CD1c-positive myeloid dendritic cell (primary cell): ENCODE measurements around the gene ZNF618.

Experiments used
- DNase-seq: peaks from one replicate; pipeline ENCODE4 v3.0.0-alpha.2; 2016; ENCODE audit errors: extremely low spot score

Gene ZNF618

DNA sequence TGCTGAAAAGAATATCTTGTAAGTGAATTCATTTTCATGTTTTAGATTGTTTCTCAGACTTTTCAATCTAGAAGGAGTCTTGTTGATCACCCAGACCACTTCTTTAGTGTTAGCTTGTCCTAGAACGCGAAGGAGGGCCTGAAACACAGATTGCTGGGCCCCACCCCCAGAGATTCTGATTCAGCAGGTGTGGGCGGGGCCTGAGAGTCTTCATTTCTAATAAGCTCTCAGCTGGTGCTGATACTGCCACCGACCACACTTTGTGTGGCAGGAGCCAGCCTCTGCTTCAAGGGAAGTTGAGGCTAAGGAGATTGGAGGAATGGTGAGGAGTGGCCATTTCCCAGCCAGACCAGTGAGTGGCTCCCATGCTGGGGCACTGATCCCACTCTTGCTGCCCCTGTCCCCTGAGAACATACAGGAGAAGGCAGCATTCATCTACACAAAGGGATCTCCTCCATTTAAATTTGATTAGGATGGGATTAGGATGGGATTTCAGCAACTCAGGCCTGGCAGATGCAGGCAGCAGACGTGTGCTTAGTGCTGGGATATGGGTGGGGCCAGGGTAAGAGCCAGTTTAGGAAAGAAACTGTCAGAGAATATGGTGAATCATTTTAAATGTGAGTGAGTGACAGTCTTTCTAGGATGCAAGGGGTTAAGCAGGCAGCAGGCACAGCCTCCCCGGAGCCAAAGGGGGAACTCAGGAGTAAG, 35.9 kb downstream of the ZNF618 start:
- DNase-seq = no peak

DNA sequence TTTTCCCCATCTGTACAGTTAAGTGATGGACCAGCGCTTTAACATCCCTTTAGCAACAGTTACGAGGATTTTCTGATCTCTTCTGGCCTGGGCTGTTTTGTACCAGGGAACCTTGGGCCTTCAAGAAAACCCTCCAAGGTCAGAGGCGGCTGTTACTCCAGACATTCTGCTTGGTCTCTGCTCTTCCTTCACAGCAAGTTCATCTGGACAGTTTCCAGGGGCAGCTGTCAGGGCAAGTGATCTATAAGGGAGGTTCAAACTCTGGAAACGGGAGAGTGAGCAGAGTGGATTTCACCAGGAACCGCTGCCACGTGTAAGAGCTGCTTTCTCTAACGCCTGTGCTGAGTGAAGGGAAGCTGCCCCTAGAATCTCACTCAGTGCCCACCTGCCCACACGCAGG, 36.7 kb downstream of the ZNF618 start:
- DNase-seq = no peak

DNA sequence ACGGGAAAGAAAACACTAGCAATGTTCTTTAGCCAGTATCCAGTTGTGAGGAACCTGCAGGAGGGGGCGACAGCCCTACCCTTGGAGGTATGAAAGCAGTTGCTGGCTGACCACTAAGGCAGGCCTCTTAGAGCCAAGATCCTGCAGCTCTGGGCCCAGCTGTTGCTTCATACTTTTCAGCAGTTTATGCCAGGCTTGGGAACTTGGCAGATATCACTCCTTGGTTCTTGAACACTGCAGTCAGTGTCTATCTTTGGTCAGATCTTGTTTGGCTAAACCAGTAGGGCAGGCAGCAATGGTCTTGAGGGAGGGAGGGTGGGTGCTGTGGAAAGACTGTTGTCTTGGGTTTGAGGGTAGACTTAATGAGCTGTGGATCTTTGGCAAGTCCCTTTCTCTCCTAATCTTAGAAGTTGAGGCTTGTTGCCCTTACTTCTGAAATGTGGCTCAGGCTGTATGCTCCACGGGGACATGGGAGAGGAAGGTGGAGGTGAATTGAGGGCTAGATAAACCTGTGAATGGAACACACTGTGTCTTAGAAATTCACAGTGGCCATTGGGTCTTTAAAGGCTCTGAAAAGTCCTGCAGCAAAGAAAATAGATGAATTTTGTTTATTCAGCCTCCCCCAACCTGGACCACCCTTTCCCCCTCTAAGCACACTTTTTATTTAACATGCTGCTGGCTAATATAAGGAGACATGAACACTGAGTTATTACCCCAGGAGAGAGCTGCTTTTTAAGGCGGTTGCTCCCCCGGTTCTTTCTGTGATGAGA, 37.5 kb downstream of the ZNF618 start:
- no peak for DNase-seq

DNA sequence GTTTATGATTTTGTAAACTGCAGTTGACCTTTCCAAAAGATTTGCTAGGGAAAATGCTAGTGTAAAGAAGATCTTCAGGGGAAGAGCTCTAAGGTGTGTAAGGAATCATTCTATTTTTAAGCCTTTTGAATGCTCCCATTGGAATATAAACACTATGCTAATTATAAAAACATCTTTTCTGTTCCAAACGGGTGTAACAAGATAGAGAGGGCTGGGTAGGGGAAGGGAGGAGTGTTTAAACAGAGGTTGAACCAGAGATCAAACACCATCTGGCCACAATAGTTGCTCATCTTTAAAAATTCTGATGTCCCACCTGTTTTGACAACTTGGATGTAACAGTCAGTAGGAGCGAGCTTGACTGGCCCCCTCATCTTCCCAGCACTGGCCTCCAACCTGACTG, 38.4 kb downstream of the ZNF618 start:
- DNase-seq = no peak

DNA sequence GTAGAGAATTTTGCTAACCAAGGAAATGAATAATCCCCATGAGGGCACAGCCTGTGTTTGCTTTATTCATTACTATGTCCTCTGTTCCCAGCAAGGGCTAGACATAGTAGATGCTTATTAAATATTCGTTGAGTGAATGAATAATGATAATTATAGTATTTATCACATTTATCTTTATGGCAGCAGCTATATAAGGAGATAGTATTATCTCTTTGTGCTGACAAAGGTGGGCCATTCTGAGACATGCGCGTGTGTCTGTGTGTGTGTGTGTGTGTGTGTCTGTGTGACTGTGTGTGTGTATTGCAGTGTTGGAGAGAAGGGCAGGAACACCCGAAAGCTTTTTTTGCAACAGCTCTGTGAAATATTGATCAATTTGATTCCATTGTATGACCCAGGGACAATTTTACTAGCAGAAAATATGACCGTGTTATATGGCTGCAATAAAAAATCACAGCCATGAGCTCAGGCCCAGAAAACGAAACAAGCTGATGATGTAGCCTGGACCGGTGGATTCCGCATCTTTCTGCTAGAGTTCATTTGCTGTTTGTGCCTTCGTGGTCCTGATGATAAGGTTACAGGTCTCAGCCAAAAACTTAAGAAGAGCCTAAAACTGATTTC, 39.8 kb downstream of the ZNF618 start:
- DNase-seq = no peak

DNA sequence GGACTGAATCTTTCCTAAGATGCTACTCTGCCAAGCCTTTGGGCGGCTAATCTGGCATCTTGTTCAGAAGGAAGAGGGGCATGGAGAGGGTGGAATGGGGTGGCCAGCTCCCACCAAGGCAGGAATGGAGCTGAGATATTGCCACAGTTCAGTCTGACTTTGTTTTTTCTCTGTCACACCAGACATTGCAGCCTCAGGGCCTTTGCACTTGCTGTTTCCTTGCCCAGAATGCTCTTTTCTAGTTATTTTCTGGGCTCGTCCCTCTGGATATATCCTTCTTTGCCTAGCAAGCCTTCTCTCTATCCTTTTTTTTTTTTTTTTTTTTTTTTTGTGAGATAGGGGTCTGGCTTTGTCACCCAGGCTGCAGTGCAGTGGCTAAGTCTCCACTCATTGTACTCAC, 40.8 kb downstream of the ZNF618 start:
- no peak for DNase-seq

DNA sequence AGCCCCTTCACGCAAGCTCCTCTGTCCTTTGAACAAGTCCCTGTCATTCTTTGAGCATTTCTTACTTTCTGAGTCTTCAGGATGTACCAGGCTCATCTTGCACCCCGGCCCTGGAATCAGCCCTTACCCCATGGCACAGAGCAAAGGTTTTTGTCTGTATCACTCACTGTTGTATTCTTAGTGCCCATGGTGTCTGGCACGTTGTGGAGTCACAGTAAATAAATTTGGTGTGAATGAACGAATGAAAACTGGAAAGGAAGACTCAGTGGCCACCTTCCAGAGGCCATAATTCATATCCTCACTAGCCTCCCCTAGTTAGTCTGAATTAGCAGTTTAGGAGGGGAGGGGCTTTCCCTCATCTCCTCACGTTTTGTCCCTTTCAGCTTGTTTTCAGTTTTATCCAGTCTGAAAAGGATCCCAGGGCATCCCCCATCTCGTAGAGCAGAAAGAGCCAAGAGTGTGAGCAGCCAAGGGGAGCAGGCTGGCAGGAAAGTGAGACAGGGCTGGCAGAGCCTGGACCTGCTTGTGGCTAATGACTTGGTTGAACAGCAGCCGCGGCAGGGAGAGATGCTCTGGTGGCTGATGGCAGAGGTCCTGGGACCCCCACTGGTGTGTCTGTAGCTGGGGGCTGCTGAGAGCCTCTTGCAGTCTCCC, 42.7 kb downstream of the ZNF618 start:
- DNase-seq = no peak

DNA sequence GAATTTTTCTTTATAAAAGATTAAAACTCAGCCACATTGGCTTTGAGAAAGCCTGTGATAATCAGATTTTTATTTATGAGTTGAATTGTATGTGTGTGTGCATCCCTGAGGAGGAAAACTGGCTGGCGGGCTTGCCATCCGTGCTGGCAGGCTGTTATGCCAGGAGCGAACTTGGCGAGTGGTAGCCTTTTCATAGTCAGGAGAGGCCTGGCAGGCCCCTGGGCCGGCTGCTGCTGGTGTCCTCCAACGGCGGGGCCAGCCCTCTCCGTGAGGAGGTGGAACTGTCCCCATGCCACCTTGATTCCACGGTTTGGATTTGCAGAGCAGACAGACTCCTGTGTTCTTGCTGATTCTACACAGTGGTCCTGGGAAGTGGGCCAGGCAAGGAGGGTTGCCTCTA, 43.3 kb downstream of the ZNF618 start:
- DNase-seq = no peak

DNA sequence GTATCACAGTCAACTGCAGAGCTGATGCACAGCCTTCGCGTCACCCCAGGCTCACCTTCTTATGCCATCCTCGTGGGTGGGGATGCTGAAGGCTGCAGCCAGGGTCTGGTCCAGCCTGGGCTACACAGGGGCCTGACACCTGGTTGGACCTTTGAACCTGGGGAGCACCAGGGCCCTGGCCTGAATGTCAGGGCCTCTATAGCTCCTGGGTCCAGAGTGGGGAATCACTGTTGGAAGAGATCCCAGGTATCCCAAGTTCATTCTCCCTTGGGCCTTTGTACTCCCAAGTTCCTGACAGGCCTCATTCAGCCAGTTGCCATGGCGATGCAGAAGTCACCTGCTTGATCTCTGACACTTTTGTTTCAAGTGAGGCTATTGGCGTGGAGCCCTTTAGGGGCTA, 43.8 kb downstream of the ZNF618 start:
- no peak for DNase-seq

DNA sequence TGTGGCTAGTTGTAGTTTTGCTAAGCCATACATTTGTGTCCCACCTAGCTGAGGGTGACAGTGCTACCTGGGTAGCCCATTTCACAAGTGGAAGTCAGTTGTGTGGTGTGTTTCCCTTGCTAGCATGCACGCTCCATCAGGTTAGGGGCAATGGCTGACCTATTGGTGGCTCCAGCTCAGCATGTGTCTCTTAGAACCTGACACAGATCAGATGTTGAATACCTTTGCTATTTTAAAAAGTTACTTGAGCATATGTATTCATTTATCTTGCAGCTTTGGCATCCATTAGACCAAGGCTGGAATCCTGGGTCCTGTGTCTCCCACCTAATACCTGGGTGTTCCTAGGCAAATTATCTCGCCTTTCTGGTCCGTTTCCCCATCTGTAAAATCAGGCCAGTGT, 44.8 kb downstream of the ZNF618 start:
- no peak for DNase-seq

DNA sequence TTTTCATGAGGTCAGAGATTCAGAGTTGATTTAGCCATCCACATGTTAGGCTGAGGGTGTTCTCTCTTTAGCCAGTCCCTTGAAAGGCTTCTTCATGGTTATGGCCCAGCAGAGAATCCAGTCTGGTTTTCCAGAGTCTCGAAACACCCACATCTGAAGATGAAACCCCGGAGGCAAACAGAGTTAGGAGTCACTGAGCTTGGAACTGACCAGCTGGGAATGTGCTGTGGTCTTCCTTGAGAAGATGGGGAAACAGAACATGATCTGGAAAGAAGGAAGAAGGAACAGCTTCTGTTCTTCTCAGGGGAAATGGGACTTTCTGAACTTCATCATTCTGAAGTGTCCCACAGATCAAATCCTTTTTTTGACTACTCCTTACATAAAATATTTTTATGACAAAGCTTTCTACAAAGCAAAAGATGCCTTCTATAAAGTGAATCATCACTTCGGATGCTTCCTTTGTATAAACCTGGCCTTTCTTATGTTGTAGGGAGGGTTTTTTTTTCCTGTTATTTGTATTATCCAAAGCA, 45.4 kb downstream of the ZNF618 start:
- no peak for DNase-seq

DNA sequence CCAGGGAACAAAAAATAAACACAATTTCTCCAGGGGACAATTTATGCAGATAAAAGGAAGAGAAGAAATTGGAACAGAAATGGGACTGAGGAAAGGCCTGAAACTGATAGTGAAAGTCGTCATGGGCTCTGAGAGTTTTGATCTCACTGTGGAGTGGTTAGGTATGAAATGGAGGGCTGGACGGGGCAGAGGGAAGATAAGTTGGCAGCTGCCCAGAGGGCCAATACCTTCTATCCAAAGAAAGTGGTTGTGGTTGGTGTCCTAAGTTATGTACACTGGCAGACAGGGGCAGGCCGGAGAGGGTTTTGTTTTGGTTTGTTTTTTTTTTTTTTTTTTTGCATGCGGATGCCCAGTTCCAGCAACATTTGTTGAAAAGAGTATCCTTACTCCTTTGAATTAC, 46.1 kb downstream of the ZNF618 start:
- DNase-seq = no peak

DNA sequence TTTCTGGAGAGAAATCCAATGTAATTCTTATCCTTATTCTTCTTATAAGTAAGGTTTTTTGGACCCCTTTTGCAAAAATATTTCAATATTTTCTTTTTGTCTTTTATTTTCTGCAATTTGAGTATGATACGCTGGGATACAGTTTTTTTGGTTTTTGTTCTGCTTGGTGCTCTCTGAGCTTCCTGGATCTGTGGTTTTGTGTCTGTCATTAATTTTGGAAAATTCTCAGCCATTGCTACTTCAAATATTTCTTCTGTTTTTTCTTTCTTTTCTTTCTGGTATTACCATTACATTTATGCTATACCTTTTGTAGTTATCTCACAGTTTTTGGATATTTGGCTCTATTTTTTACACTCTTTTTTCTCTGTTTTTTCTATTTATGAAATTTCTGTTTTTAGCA, 50.1 kb downstream of the ZNF618 start:
- no peak for DNase-seq

DNA sequence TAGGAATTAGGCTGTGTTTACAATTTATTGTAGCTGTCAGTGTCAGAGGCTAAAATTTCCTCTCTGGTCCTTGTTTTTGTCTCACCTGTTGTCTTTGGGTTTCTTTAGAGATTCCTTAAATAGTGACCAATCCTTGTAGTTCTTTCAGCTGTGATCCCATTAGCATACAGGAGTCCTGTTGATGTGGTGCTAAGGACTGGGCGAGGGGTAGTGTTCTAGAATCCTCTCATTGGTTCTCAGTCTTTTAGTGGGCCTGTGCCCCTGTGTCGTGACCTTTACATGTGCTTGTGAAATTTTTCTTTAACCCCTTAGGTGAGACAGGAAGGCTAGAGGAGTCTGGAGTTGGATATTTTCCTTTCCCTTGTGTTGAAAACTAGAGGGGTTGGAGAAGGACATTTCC, 51.2 kb downstream of the ZNF618 start:
- DNase-seq = no peak

DNA sequence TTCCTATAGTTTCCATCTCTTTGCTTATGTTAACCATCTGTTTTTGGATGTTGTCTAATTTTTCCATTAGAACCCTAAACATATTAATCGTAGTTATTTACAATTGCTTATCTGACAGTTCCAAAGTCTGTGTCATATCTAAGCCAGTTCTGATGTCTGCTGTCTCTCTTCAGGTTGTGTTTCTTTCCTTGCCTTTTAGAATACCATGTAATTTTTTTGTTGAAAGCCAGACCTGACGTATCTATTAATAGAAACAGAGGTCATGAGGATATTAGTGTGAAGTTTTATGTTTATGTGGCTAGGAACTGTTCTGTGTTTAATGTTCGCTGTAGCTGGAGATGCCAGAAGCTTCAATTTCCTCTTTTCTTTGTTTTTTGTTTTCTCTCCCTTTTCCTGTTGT, 52.2 kb downstream of the ZNF618 start:
- DNase-seq = no peak

DNA sequence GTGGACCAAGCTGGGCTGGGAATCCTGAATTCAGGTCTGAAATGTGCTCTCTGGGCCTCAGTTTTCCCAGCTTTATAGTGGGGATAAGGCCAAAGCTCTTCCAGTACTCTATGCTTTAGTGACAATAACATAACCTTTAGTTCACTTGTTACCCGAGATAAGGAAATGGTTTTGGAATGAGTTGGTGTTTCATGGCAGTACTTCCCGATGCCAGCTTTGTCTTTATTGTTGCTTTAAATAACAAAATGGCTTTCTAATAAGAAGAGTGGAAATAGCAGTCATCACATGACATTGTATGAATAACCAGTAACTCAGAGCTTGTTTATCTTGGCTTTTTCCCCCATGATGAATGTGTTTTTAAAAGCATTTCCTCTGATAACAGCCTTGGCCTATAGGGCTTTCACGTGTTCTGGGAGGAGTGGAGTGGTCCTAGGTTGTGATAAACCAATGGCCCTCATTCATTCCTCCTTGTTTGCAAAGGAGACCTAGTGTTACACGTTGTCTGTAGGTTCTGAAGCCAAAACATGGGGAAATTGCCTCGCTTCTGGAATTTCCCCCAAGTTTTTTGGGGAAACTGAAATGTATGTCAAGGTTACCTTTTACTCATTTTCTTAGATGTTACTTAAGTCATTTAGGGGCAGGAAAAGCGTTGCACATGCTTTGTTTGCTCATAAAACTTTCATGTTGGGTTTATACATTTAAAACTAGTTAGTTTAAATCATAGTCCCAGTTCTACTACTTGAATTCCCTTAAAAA, 53.7 kb downstream of the ZNF618 start:
- no peak for DNase-seq

DNA sequence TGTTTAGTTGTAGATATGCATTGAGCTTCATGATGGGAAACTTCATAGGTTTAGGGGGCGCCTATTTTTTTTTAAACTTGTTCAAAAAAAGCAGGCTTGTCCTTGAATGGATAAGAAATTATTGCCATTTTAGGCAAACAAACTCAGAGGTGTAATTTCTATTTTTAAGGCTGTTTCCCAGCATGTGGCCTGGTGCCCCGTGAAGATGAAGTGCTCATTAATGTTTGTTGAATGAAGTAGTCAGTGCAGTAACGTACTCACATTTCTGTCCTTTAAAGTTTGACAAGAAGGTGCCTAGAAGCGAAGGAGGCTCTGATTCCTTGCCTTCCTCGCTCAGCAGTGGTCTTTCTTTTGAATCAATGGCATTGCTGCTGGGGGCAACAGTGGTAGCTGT, 54.3 kb downstream of the ZNF618 start:
- DNase-seq = no peak

DNA sequence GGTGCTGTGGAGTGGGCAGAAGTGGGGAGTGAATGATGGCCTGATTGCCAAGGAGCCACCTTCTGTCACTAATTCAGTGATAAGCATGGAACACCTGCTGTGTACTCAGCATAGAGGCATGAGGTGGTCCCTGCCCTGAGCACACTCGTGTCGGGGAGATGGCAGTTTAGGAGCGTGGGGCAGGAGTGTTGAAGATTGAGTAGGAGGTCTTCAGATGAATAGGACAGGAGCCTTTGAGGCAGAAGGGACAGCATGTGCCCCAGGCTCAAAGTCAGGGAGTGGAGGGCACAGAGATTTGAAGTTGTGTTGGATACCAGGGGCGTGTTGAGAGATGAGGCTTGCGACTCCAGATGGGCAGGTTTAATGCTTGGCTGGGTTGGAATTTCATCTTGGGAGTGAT, 55.0 kb downstream of the ZNF618 start:
- DNase-seq = no peak

DNA sequence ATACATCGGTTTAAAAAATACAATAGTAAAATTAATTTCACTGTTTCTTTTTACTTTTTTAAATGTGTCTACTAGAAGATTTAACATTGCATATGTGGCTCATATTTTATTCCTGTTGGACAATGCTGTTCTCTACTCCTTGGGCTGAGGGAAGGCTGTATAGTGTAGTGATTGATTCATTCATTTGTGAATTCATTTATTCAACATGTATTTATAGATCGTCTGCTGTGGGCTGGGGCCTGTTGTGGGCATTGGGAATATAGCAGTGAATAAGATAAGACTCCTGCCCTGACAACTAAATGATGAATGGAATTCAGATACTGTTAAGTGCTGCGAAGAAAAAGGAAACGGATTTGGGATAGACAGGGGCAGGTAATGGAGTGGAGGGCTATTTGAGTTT, 55.7 kb downstream of the ZNF618 start:
- no peak for DNase-seq

DNA sequence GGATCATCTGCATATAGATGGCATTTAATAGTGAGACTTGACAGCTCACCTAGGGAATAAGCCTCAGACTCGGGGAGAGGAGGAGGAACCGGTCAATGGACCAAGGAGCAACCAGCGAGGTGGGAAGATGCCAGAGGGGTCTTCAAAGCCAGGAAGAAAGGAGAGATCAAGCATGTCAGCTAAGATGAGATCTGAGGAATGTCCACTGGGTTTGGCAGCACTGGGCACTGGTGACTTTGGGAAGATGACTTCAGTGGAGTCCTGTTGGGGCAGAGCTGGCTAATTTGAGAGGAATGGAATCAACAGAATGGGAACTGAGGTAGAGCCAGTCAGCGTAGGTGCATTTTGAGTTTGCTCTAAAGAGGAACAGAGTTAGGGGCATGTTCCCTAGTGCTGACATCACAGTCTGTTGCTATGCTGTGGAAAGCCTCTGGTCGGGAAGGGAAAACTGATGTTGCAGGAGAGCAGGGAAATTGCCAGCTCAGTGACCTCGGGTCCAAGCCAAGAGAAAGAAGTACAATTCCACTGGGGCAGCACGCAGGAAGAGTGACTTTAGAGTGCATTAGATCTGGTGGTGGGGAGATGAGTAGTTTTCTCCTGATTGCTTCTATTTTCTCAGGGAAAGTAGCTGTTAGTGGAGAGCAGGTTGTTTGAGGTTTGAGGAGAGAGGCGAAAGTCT, 56.9 kb downstream of the ZNF618 start:
- DNase-seq = no peak

DNA sequence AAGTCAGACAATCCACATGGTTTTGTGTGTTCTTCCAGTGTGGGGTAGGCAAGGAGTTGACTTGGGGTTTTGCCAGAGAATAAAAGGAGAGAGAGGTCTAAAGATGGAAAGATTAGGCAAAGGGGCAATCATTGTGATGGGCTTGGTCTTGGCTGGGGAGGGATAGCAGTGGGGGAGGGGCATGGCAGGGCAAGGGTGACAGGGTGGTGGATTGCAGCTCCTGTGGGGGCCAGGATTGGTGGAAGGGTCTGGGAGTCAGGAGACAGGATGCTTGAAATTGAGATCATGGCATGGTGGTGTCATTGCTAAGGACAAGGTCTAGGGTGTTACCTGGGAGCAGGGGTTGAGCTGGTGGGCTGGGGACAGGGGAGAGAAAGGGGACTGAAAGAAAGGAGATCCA, 57.6 kb downstream of the ZNF618 start:
- no peak for DNase-seq
